ENCODE measurements around the gene SUDS3. TPM values are rescaled to one million over a fixed set of nuclear protein-coding genes. Genes with fewer than 3 reads are reported as not detected.
A peak's percentile ranks its signal among the peaks of the same experiment; 100 is the strongest.

SUDS3 gene
- total RNA-seq, 1 donor from 2014 or later: 23.3 TPM

- Mint-ChIP-seq H3K36me3 (ENCODE audit: low read depth) (peaks cover 10% of the 10 kb centered on the region), H3K27ac (peak overlapping the region; percentile 94), H3K4me1 (ENCODE audit: low read depth) (peaks cover 45% of the 10 kb centered on the region), H3K4me3 (peak overlapping the region; percentile 99), H3K9me3 (no peaks in the 10 kb centered on the region), H3K27me3 (ENCODE audit: insufficient read depth) (no peaks in the 10 kb centered on the region)
- intact Hi-C loops (cut with micrococcal nuclease): loop anchor here (1.0 to 5.0 kb wide), 5 partner anchors 14 to 297 kb away; partner anchors contain the start of gene WSB2
- DNase-seq (ENCODE audit: low spot score): peak; percentile 19
Observed at GRCh38 chr12:118359541-118359915, 16.8 kb upstream of the SUDS3 start.

GRCh38 chr12:118361092-118361404 lies 15.3 kb upstream of the SUDS3 start:
- intact Hi-C loops (cut with micrococcal nuclease): no loop called here
- DNase-seq (ENCODE audit: low spot score): no peak

GRCh38 chr12:118361889-118362288 lies 14.5 kb upstream of the SUDS3 start:
- Mint-ChIP-seq H3K27ac (no peak overlapping the region), H3K36me3 (ENCODE audit: low read depth) (peaks cover 4% of the 10 kb centered on the region), H3K4me1 (ENCODE audit: low read depth) (peaks cover 26% of the 10 kb centered on the region), H3K27me3 (ENCODE audit: insufficient read depth) (no peaks in the 10 kb centered on the region), H3K9me3 (no peaks in the 10 kb centered on the region), H3K4me3 (no peak overlapping the region)
- intact Hi-C loops (cut with micrococcal nuclease): no loop called here
- no peak for DNase-seq (ENCODE audit: low spot score)

More at GRCh38 chr12:118361092-118361404, 15.3 kb upstream of the SUDS3 start:
- Mint-ChIP-seq H3K27me3 (ENCODE audit: insufficient read depth) (no peaks in the 10 kb centered on the region), H3K4me3 (no peak overlapping the region), H3K27ac (no peak overlapping the region), H3K36me3 (ENCODE audit: low read depth) (peaks cover 4% of the 10 kb centered on the region), H3K4me1 (ENCODE audit: low read depth) (peaks cover 30% of the 10 kb centered on the region), H3K9me3 (no peaks in the 10 kb centered on the region)

- Mint-ChIP-seq H3K27me3 (ENCODE audit: insufficient read depth) (peaks cover 13% of the 10 kb centered on the region), H3K36me3 (ENCODE audit: low read depth) (no peaks in the 10 kb centered on the region), H3K9me3 (no peaks in the 10 kb centered on the region), H3K4me1 (ENCODE audit: low read depth) (peaks cover 23% of the 10 kb centered on the region), H3K4me3 (no peak overlapping the region), H3K27ac (no peak overlapping the region)
- no peak for DNase-seq (ENCODE audit: low spot score)
- intact Hi-C loops (cut with micrococcal nuclease): no loop called here
Observed at GRCh38 chr12:118368821-118369220, 7.5 kb upstream of the SUDS3 start.

- peaks cover 13% of the 10 kb centered on the region for H3K27me3 Mint-ChIP-seq (ENCODE audit: insufficient read depth)
- H3K4me3 Mint-ChIP-seq: peak overlapping the region; percentile 97
- H3K4me1 Mint-ChIP-seq (ENCODE audit: low read depth): peaks cover 40% of the 10 kb centered on the region
- H3K27ac Mint-ChIP-seq: no peak overlapping the region
- H3K36me3 Mint-ChIP-seq (ENCODE audit: low read depth): no peaks in the 10 kb centered on the region
- no peaks in the 10 kb centered on the region for H3K9me3 Mint-ChIP-seq
- DNase-seq (ENCODE audit: low spot score): no peak
- intact Hi-C loops (cut with micrococcal nuclease): loop anchor here (2.0 to 5.0 kb wide), 2 partner anchors 56 to 1297 kb away; partner anchors contain the start of gene PRKAB1
Observed at GRCh38 chr12:118370601-118371000, 5.8 kb upstream of the SUDS3 start.

GRCh38 chr12:118371321-118372282 lies 4.8 kb upstream of the SUDS3 start:
- Mint-ChIP-seq H3K4me3 (peak overlapping the region; percentile 97), H3K9me3 (no peaks in the 10 kb centered on the region), H3K36me3 (ENCODE audit: low read depth) (no peaks in the 10 kb centered on the region), H3K27ac (no peak overlapping the region), H3K27me3 (ENCODE audit: insufficient read depth) (peaks cover 13% of the 10 kb centered on the region), H3K4me1 (ENCODE audit: low read depth) (peaks cover 45% of the 10 kb centered on the region)
- intact Hi-C loops (cut with micrococcal nuclease): loop anchor here (2.0 to 5.0 kb wide), 3 partner anchors 57 to 1296 kb away; partner anchors contain the start of gene PRKAB1
- DNase-seq (ENCODE audit: low spot score): peak; percentile 6

- peak; percentile 94 for DNase-seq (ENCODE audit: low spot score)
- Mint-ChIP-seq H3K36me3 (ENCODE audit: low read depth) (no peaks in the 10 kb centered on the region), H3K27me3 (ENCODE audit: insufficient read depth) (peaks cover 13% of the 10 kb centered on the region), H3K4me1 (ENCODE audit: low read depth) (peaks cover 52% of the 10 kb centered on the region), H3K4me3 (peak within 1 kb of the TSS; percentile 97), H3K9me3 (no peaks in the 10 kb centered on the region), H3K27ac (peak within 1 kb of the TSS; percentile 77)
- intact Hi-C loops (cut with micrococcal nuclease): loop anchor here (1.0 to 5.0 kb wide), 7 partner anchors 14 to 1294 kb away; partner anchors contain the start of genes PEBP1, PRKAB1 and RFC5
Observed at GRCh38 chr12:118372541-118373495, 3.5 kb upstream of the SUDS3 start, which contains the start of gene TAOK3. Gene TAOK3, minus strand, starts transcription at chr12:118372907. Its CDS starts 117,340 bp downstream, at chr12:118255567.

GRCh38 chr12:118373616-118374015 lies 2.7 kb upstream of the SUDS3 start:
- Mint-ChIP-seq H3K27ac (no peak overlapping the region), H3K4me1 (ENCODE audit: low read depth) (peaks cover 56% of the 10 kb centered on the region), H3K9me3 (no peaks in the 10 kb centered on the region), H3K4me3 (peak overlapping the region; percentile 97), H3K27me3 (ENCODE audit: insufficient read depth) (peaks cover 13% of the 10 kb centered on the region), H3K36me3 (ENCODE audit: low read depth) (no peaks in the 10 kb centered on the region)
- intact Hi-C loops (cut with micrococcal nuclease): loop anchor here (1.0 to 5.0 kb wide), 7 partner anchors 14 to 1294 kb away; partner anchors contain the start of genes PEBP1, PRKAB1 and RFC5
- no peak for DNase-seq (ENCODE audit: low spot score)

- H3K4me3 Mint-ChIP-seq: peak overlapping the region; percentile 97
- H3K9me3 Mint-ChIP-seq: no peaks in the 10 kb centered on the region
- peaks cover 56% of the 10 kb centered on the region for H3K4me1 Mint-ChIP-seq (ENCODE audit: low read depth)
- intact Hi-C loops (cut with micrococcal nuclease): loop anchor here (5.0 kb wide), 1 partner anchor 1293 kb away; the partner anchor contains the start of gene PRKAB1
- H3K36me3 Mint-ChIP-seq (ENCODE audit: low read depth): no peaks in the 10 kb centered on the region
- H3K27ac Mint-ChIP-seq: peak overlapping the region; percentile 13
- no peak for DNase-seq (ENCODE audit: low spot score)
- peaks cover 13% of the 10 kb centered on the region for H3K27me3 Mint-ChIP-seq (ENCODE audit: insufficient read depth)
Observed at GRCh38 chr12:118374126-118374725, 2.1 kb upstream of the SUDS3 start.

- no peaks in the 10 kb centered on the region for H3K9me3 Mint-ChIP-seq
- H3K4me3 Mint-ChIP-seq: peak overlapping the region; percentile 97
- H3K36me3 Mint-ChIP-seq (ENCODE audit: low read depth): peaks cover under 1% of the 10 kb centered on the region
- intact Hi-C loops (cut with micrococcal nuclease): loop anchor here (5.0 kb wide), 1 partner anchor 1292 kb away; the partner anchor contains the start of gene PRKAB1
- no peak for DNase-seq (ENCODE audit: low spot score)
- peaks cover 13% of the 10 kb centered on the region for H3K27me3 Mint-ChIP-seq (ENCODE audit: insufficient read depth)
- H3K4me1 Mint-ChIP-seq (ENCODE audit: low read depth): peaks cover 56% of the 10 kb centered on the region
- peak overlapping the region; percentile 19 for H3K27ac Mint-ChIP-seq
Observed at GRCh38 chr12:118374909-118375308, 1.4 kb upstream of the SUDS3 start.

GRCh38 chr12:118375348-118375747 lies 1.0 kb upstream of the SUDS3 start:
- H3K27ac Mint-ChIP-seq: peak overlapping the region; percentile 99
- H3K36me3 Mint-ChIP-seq (ENCODE audit: low read depth): peaks cover 3% of the 10 kb centered on the region
- no peak for DNase-seq (ENCODE audit: low spot score)
- intact Hi-C loops (cut with micrococcal nuclease): no loop called here
- peak overlapping the region; percentile 97 for H3K4me3 Mint-ChIP-seq
- peaks cover 54% of the 10 kb centered on the region for H3K4me1 Mint-ChIP-seq (ENCODE audit: low read depth)
- peaks cover 11% of the 10 kb centered on the region for H3K27me3 Mint-ChIP-seq (ENCODE audit: insufficient read depth)
- H3K9me3 Mint-ChIP-seq: no peaks in the 10 kb centered on the region
